ENCODE results near the gene NKX2-1. TPM values are rescaled to one million over a fixed set of nuclear protein-coding genes. Genes with fewer than 3 reads are reported as not detected.

The NKX2-1 gene
- total RNA-seq, 3 donors from 2014 or later = not detected

GRCh38 chr14:36508418-36509068 lies 11.5 kb downstream of the NKX2-1 start:
- Histone ChIP-seq H3K36me3 (ENCODE audit: low read depth) (no peaks in the 10 kb centered on the region), H3K4me1 (ENCODE audit: low read depth) (no peaks in the 10 kb centered on the region), H3K4me3 (no peak overlapping the region), H3K9me3 (no peaks in the 10 kb centered on the region)
- DNase-seq (no peak), ATAC-seq (no peak)
- TF ChIP-seq, protein P1, sequence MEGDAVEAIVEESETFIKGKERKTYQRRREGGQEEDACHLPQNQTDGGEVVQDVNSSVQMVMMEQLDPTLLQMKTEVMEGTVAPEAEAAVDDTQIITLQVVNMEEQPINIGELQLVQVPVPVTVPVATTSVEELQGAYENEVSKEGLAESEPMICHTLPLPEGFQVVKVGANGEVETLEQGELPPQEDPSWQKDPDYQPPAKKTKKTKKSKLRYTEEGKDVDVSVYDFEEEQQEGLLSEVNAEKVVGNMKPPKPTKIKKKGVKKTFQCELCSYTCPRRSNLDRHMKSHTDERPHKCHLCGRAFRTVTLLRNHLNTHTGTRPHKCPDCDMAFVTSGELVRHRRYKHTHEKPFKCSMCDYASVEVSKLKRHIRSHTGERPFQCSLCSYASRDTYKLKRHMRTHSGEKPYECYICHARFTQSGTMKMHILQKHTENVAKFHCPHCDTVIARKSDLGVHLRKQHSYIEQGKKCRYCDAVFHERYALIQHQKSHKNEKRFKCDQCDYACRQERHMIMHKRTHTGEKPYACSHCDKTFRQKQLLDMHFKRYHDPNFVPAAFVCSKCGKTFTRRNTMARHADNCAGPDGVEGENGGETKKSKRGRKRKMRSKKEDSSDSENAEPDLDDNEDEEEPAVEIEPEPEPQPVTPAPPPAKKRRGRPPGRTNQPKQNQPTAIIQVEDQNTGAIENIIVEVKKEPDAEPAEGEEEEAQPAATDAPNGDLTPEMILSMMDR (IDR thresholded peaks at IDR 0.05) = no peak
- intact Hi-C loops (cut with DNase I, micrococcal nuclease) = no loop called here

- TF ChIP-seq, protein P1 (IDR thresholded peaks at IDR 0.05) = no peak
- Histone ChIP-seq H3K4me1 (ENCODE audit: low read depth) (no peaks in the 10 kb centered on the region), H3K4me3 (no peak overlapping the region), H3K9me3 (no peaks in the 10 kb centered on the region), H3K36me3 (ENCODE audit: low read depth) (no peaks in the 10 kb centered on the region)
- DNase-seq (no peak), ATAC-seq (no peak)
- intact Hi-C loops (cut with DNase I, micrococcal nuclease) = no loop called here
These were observed 12.1 kb downstream of the NKX2-1 start for GRCh38 chr14:36507847-36508417.

GRCh38 chr14:36506732-36507614 lies 13.1 kb downstream of the NKX2-1 start:
- intact Hi-C loops (cut with DNase I, micrococcal nuclease) = no loop called here

DNA sequence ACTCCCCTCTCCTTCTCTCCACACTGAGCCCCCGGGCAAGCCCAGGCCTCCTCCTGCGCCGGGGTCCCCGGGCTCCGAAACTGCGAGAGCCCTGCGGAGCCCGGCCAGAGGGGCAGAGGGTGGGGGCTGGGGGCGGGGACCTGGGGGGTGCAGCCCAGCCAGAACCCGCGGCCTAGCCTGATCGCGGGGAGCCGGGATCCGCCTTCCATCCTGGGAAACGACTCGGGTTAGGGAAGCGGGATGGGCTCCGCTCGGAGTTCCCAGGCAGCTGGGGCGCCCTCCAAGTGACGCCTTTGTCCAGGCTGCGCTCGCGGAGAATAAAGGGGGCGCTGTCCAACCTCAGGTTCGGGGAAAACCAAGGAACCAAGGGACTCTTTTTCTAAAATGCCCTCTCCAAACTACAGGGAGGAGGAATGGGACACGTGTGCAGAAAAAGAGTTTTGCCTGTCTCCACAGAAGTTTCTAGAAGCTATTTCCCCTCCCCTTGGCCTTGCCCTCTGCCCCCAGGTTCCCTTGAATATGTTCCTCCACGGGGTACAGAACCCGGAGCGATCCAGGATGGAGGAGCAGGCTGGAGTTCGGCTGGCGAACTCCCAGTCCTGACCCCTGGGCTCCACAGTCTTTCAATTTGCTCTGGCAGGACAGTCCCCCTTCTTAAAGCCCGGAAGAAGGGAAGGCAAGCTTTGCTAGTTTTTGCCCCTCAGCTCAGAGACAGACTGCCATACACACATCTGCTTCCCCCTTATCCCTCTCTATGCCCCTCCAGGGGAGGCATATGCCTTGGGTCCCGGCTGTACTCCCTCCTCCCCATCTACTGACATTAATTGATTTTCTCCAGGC lies 13.9 kb downstream of the NKX2-1 start:
- no peaks in the 10 kb centered on the region for H3K9me3 ChIP-seq
- DNase-seq (no peak), ATAC-seq (no peak)
- intact Hi-C loops (cut with DNase I, micrococcal nuclease) = no loop called here
- TF ChIP-seq, protein P1 (IDR thresholded peaks at IDR 0.05) = no peak
- H3K4me3 ChIP-seq = no peak overlapping the region
- H3K36me3 ChIP-seq (ENCODE audit: low read depth) = no peaks in the 10 kb centered on the region
- no peaks in the 10 kb centered on the region for H3K4me1 ChIP-seq (ENCODE audit: low read depth)

More at GRCh38 chr14:36506732-36507614, 13.1 kb downstream of the NKX2-1 start:
- Histone ChIP-seq H3K4me3 (no peak overlapping the region), H3K36me3 (ENCODE audit: low read depth) (no peaks in the 10 kb centered on the region), H3K4me1 (ENCODE audit: low read depth) (no peaks in the 10 kb centered on the region), H3K9me3 (no peaks in the 10 kb centered on the region)
- DNase-seq (no peak), ATAC-seq (no peak)
- TF ChIP-seq, protein P1 (IDR thresholded peaks at IDR 0.05) = no peak

- no peaks in the 10 kb centered on the region for H3K4me1 ChIP-seq (ENCODE audit: low read depth)
- intact Hi-C loops (cut with DNase I, micrococcal nuclease) = no loop called here
- DNase-seq (peak in 1 of 3 donors; percentile 23), ATAC-seq (peak; percentile 13)
- no peaks in the 10 kb centered on the region for H3K36me3 ChIP-seq (ENCODE audit: low read depth)
- no peak overlapping the region for H3K4me3 ChIP-seq
- TF ChIP-seq, protein P1 (IDR thresholded peaks at IDR 0.05) = no peak
- no peaks in the 10 kb centered on the region for H3K9me3 ChIP-seq
These were observed 14.7 kb downstream of the NKX2-1 start for GRCh38 chr14:36505181-36505815.
